Measurements from ENCODE around the gene NKIRAS2. TPM values are rescaled to one million over a fixed set of nuclear protein-coding genes. Genes with fewer than 3 reads are reported as not detected.

Gene NKIRAS2
- total RNA-seq, 1 donor from 2014 or later = 44.7 TPM

DNA sequence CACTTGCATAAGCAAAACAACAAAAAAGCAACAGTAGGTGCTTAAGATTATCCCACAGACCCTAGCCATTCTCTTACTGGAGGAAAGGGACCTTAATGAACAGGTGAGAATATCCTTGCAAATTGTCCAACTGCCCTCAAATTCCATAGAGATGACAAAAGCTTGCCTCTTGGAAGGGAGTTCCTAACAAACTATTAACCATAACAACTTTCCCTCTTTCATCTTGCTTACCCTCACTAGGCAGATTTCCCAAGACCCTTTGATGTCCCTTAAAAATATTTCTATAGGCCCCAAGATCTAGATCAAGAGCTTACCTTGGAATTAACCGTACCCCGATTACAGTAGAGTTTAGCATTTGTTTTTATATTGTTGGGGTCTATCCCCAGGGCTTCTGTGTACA is 31.5 kb upstream of the NKIRAS2 start:
- Mint-ChIP-seq H3K27ac (no peak overlapping the region), H3K4me3 (no peak overlapping the region), H3K4me1 (ENCODE audit: unreplicated experiment) (no peaks in the 10 kb centered on the region), H3K36me3 (peaks cover 37% of the 10 kb centered on the region), H3K27me3 (no peaks in the 10 kb centered on the region), H3K9me3 (no peaks in the 10 kb centered on the region)
- TF ChIP-seq, protein P1, sequence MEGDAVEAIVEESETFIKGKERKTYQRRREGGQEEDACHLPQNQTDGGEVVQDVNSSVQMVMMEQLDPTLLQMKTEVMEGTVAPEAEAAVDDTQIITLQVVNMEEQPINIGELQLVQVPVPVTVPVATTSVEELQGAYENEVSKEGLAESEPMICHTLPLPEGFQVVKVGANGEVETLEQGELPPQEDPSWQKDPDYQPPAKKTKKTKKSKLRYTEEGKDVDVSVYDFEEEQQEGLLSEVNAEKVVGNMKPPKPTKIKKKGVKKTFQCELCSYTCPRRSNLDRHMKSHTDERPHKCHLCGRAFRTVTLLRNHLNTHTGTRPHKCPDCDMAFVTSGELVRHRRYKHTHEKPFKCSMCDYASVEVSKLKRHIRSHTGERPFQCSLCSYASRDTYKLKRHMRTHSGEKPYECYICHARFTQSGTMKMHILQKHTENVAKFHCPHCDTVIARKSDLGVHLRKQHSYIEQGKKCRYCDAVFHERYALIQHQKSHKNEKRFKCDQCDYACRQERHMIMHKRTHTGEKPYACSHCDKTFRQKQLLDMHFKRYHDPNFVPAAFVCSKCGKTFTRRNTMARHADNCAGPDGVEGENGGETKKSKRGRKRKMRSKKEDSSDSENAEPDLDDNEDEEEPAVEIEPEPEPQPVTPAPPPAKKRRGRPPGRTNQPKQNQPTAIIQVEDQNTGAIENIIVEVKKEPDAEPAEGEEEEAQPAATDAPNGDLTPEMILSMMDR (conservative IDR thresholded peaks at IDR 0.05) = no peak
- no peak for DNase-seq (ENCODE audit: extremely low spot score, unreplicated experiment)

DNA sequence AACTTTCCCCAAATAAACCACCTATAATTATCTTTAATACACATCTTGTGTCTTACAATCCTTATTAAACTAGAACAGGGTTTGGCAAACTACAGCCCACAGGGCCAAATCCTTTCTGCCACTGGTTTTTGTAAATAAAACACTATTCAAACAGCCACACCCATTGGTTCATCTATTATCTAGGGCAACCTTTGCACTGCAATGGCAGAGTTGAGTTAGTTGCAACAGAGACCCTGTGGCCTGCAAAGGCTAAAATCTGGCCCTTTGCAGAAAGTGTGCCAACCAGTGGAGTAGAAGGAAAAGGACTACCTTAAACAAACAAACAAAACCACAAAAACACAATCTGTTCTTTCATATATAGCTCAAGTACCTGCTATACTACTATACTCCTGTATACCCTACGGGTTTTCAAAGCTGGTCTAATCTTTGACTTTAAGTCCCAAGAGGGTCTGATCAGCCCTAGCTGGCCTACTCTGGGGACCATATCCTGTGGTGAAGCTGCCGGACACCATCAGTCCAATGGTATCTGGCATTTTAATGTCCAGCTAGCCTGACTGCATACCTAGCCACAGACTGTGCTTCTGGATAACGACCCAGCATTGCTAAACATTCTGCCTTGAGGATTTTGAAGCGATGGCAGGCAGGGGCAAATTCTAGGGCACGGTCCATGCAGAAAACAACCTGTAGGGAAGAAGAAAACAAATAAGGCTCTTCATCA is 30.0 kb upstream of the NKIRAS2 start:
- H3K4me1 Mint-ChIP-seq (ENCODE audit: unreplicated experiment) = no peaks in the 10 kb centered on the region
- peaks cover 36% of the 10 kb centered on the region for H3K36me3 Mint-ChIP-seq

DNA sequence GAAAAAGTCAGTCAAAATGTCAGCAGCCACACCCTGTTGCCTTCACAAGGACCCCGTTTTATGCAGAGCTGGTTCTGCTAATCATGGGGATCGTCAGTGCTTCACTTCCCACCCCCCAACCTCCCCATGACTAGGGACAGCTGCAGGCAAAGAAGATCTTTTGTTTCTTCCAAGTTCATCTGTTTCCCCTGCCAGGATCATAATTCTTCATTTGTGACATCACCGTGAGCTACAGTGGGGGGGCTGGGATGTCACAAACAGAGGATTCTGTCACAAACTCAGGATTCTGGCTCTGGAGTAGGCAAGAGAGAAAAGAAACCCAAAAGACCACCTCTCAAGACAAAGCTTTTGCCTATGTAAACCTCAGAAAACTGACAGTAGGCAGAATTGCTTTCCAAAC is 27.3 kb upstream of the NKIRAS2 start:
- Mint-ChIP-seq H3K27ac (no peak overlapping the region), H3K36me3 (peaks cover 31% of the 10 kb centered on the region), H3K9me3 (no peaks in the 10 kb centered on the region), H3K4me3 (no peak overlapping the region), H3K27me3 (no peaks in the 10 kb centered on the region), H3K4me1 (ENCODE audit: unreplicated experiment) (no peaks in the 10 kb centered on the region)
- DNase-seq (ENCODE audit: extremely low spot score, unreplicated experiment) = no peak
- TF ChIP-seq, protein P1 (conservative IDR thresholded peaks at IDR 0.05) = no peak

More for the DNA sequence above, 30.0 kb upstream of the NKIRAS2 start:
- H3K27ac Mint-ChIP-seq = no peak overlapping the region
- no peaks in the 10 kb centered on the region for H3K9me3 Mint-ChIP-seq
- H3K4me3 Mint-ChIP-seq = no peak overlapping the region
- DNase-seq (ENCODE audit: extremely low spot score, unreplicated experiment) = no peak
- TF ChIP-seq, protein P1 (conservative IDR thresholded peaks at IDR 0.05) = no peak
- H3K27me3 Mint-ChIP-seq = no peaks in the 10 kb centered on the region

DNA sequence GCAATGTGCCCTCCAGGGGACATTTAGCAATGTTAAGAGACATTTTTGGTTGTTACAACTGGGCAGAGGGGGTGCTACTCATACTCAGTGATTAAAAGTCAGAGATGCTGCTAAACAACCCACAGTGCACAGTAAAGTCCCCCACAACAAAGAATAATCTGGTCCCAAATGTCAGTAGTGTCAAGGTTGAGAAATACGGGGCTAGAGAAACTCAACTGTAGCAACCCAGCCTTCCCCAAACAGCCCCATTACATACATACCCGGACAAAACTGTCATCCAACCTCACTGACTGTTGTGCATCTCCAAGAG is 23.1 kb upstream of the NKIRAS2 start:
- Mint-ChIP-seq H3K4me1 (ENCODE audit: unreplicated experiment) (no peaks in the 10 kb centered on the region), H3K27ac (no peak overlapping the region), H3K36me3 (peaks cover 27% of the 10 kb centered on the region), H3K27me3 (no peaks in the 10 kb centered on the region), H3K9me3 (no peaks in the 10 kb centered on the region), H3K4me3 (no peak overlapping the region)
- DNase-seq (ENCODE audit: extremely low spot score, unreplicated experiment) = no peak
- TF ChIP-seq, protein P1 (conservative IDR thresholded peaks at IDR 0.05) = no peak

DNA sequence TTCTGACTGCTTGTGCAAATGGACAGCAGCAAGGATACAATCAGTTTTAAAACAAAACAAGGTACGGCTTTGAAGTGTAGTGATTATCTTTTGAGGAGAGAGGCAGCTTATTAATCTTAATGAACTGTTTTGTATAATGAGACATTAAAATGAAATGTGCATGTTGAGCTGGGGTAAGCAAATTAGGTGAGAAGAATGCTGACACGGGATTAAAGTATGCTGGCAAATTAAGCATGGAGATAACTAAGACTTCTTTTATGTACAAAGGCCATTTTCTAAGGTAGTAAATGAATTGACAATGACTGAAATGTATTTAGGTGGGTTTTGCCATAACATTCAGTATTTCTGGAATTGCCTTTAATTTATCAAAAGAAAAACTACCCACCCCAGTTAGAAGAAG is 21.4 kb upstream of the NKIRAS2 start:
- peaks cover 20% of the 10 kb centered on the region for H3K36me3 Mint-ChIP-seq
- DNase-seq (ENCODE audit: extremely low spot score, unreplicated experiment) = no peak
- H3K4me3 Mint-ChIP-seq = no peak overlapping the region

More for the DNA sequence above, 21.4 kb upstream of the NKIRAS2 start:
- Mint-ChIP-seq H3K27me3 (no peaks in the 10 kb centered on the region), H3K27ac (no peak overlapping the region), H3K4me1 (ENCODE audit: unreplicated experiment) (peaks cover 11% of the 10 kb centered on the region), H3K9me3 (no peaks in the 10 kb centered on the region)
- TF ChIP-seq, protein P1 (conservative IDR thresholded peaks at IDR 0.05) = no peak

Data from type B pancreatic cell (in vitro differentiated cells).